HEK293 (cell line): ENCODE measurements around the gene PANX2.

ENCODE experiments used
- ATF2 ChIP-seq: fragments of 450-650 bp; formaldehyde crosslinking; IDR thresholded peaks from 2 replicates; pipeline ENCODE4 v1.5.1; 2016; ENCODE audit warnings: missing biosample characterization, missing genetic modification characterization, low read depth
- ELK4 ChIP-seq: IDR thresholded peaks from 2 replicates; pipeline ENCODE4 v1.6.1; 2011; ENCODE audit warnings: mild to moderate bottlenecking, low read depth, low read length, borderline replicate concordance
- GLIS1 ChIP-seq: fragments of 450-650 bp; formaldehyde crosslinking; IDR thresholded peaks from 2 replicates; pipeline ENCODE4 v1.5.1; 2016; ENCODE audit warnings: missing biosample characterization, missing genetic modification characterization
- HOXC10 ChIP-seq: sonication (generic); formaldehyde crosslinking; IDR thresholded peaks from 2 replicates; pipeline ENCODE4 v1.8.1; 2023; ENCODE audit warnings: mild to moderate bottlenecking, missing genetic modification reagents
- KLF7 ChIP-seq: fragments of 450-650 bp; formaldehyde crosslinking; IDR thresholded peaks from 2 replicates; pipeline ENCODE4 v1.5.1; 2016; ENCODE audit warnings: missing biosample characterization, missing genetic modification characterization, borderline replicate concordance
- MEIS1 ChIP-seq: sonication (generic); formaldehyde crosslinking; IDR thresholded peaks from 2 replicates; pipeline ENCODE4 v1.8.1; 2022; ENCODE audit warnings: missing genetic modification reagents, mild to moderate bottlenecking, borderline replicate concordance
- RBAK ChIP-seq: fragments of 450-650 bp; formaldehyde crosslinking; IDR thresholded peaks from 2 replicates; pipeline ENCODE4 v1.5.1; 2016; ENCODE audit warnings: missing biosample characterization, missing genetic modification characterization
- SETDB1 ChIP-seq: IDR thresholded peaks from one replicate; pipeline ENCODE4 v1.6.1; 2017; ENCODE audit warnings: mild to moderate bottlenecking, low read length, moderate library complexity, mixed read lengths; ENCODE audit not compliant: insufficient read length
- ZBTB1 ChIP-seq: fragments of 450-650 bp; formaldehyde crosslinking; IDR thresholded peaks from 2 replicates; pipeline ENCODE4 v1.5.1; 2016; ENCODE audit warnings: missing biosample characterization, missing genetic modification characterization
- ZEB2 ChIP-seq: fragments of 450-650 bp; formaldehyde crosslinking; IDR thresholded peaks from 2 replicates; pipeline ENCODE4 v1.5.1; 2016; ENCODE audit warnings: missing biosample characterization, missing genetic modification characterization
- ZFHX2 ChIP-seq: fragments of 450-650 bp; formaldehyde crosslinking; conservative IDR thresholded peaks from 2 replicates; pipeline ENCODE4 v1.5.1; 2016; ENCODE audit warnings: missing biosample characterization, missing genetic modification characterization
- ZIC2 ChIP-seq: fragments of 450-650 bp; formaldehyde crosslinking; IDR thresholded peaks from 2 replicates; pipeline ENCODE4 v1.5.1; 2016; ENCODE audit warnings: missing biosample characterization, missing genetic modification characterization
- ZNF157 ChIP-seq: fragments of 450-650 bp; formaldehyde crosslinking; IDR thresholded peaks from 2 replicates; pipeline ENCODE4 v1.5.1; 2016; ENCODE audit warnings: missing biosample characterization, missing genetic modification characterization
- ZNF169 ChIP-seq: fragments of 450-650 bp; formaldehyde crosslinking; IDR thresholded peaks from 2 replicates; pipeline ENCODE4 v1.5.1; 2016; ENCODE audit warnings: missing biosample characterization, missing genetic modification characterization
- ZNF221 ChIP-seq: fragments of 450-650 bp; formaldehyde crosslinking; IDR thresholded peaks from 2 replicates; pipeline ENCODE4 v1.5.1; 2017; ENCODE audit warnings: missing biosample characterization, missing genetic modification characterization, borderline replicate concordance
- ZNF280D ChIP-seq: fragments of 450-650 bp; formaldehyde crosslinking; IDR thresholded peaks from 2 replicates; pipeline ENCODE4 v1.5.1; 2016; ENCODE audit warnings: missing biosample characterization, missing genetic modification characterization
- ZNF311 ChIP-seq: fragments of 450-650 bp; formaldehyde crosslinking; IDR thresholded peaks from 2 replicates; pipeline ENCODE4 v1.5.1; 2017; ENCODE audit warnings: missing biosample characterization, missing genetic modification characterization, borderline replicate concordance
- ZNF350 ChIP-seq: fragments of 450-650 bp; formaldehyde crosslinking; IDR thresholded peaks from 2 replicates; pipeline ENCODE4 v1.5.0; 2017; ENCODE audit warnings: missing biosample characterization, mild to moderate bottlenecking, missing genetic modification characterization
- ZNF354C ChIP-seq: fragments of 450-650 bp; formaldehyde crosslinking; IDR thresholded peaks from 2 replicates; pipeline ENCODE4 v1.5.1; 2016; ENCODE audit warnings: missing biosample characterization, missing genetic modification characterization, low read depth, borderline replicate concordance
- ZNF426 ChIP-seq: fragments of 450-650 bp; formaldehyde crosslinking; IDR thresholded peaks from 2 replicates; pipeline ENCODE4 v1.5.1; 2017; ENCODE audit warnings: missing biosample characterization, missing genetic modification characterization, mild to moderate bottlenecking, inconsistent platforms, moderate library complexity
- ZNF433 ChIP-seq: fragments of 450-650 bp; formaldehyde crosslinking; IDR thresholded peaks from 2 replicates; pipeline ENCODE4 v1.5.1; 2016; ENCODE audit warnings: missing biosample characterization, missing genetic modification characterization, low read depth
- ZNF48 ChIP-seq: fragments of 450-650 bp; formaldehyde crosslinking; IDR thresholded peaks from 2 replicates; pipeline ENCODE4 v1.5.1; 2016; ENCODE audit warnings: missing biosample characterization, missing genetic modification characterization
- ZNF488 ChIP-seq: fragments of 450-650 bp; formaldehyde crosslinking; IDR thresholded peaks from 2 replicates; pipeline ENCODE4 v1.5.1; 2016; ENCODE audit warnings: missing biosample characterization, missing genetic modification characterization
- ZNF514 ChIP-seq: fragments of 450-650 bp; formaldehyde crosslinking; IDR thresholded peaks from 2 replicates; pipeline ENCODE4 v1.5.1; 2016; ENCODE audit warnings: missing biosample characterization, missing genetic modification characterization
- ZNF558 ChIP-seq: fragments of 450-650 bp; formaldehyde crosslinking; IDR thresholded peaks from 2 replicates; pipeline ENCODE4 v1.5.1; 2016; ENCODE audit warnings: missing biosample characterization, missing genetic modification characterization
- ZNF580 ChIP-seq: fragments of 450-650 bp; formaldehyde crosslinking; IDR thresholded peaks from 2 replicates; pipeline ENCODE4 v1.5.1; 2016; ENCODE audit warnings: missing biosample characterization, missing genetic modification characterization
- ZNF623 ChIP-seq: fragments of 450-650 bp; formaldehyde crosslinking; IDR thresholded peaks from 2 replicates; pipeline ENCODE4 v1.5.1; 2016; ENCODE audit warnings: missing biosample characterization, missing genetic modification characterization
- ZNF654 ChIP-seq: fragments of 450-650 bp; formaldehyde crosslinking; IDR thresholded peaks from 2 replicates; pipeline ENCODE4 v1.5.1; 2016; ENCODE audit warnings: low read depth, missing biosample characterization, missing genetic modification characterization
- ZNF658 ChIP-seq: fragments of 450-650 bp; formaldehyde crosslinking; IDR thresholded peaks from 2 replicates; pipeline ENCODE4; 2016; ENCODE audit warnings: missing biosample characterization, missing genetic modification characterization
- ZNF677 ChIP-seq: fragments of 450-650 bp; IDR thresholded peaks from 2 replicates; pipeline ENCODE4 v1.5.0; 2018; ENCODE audit warnings: missing biosample characterization, mild to moderate bottlenecking, missing genetic modification characterization, moderate library complexity
- ZNF747 ChIP-seq: fragments of 450-650 bp; formaldehyde crosslinking; IDR thresholded peaks from 2 replicates; pipeline ENCODE4 v1.5.1; 2016; ENCODE audit warnings: missing biosample characterization, missing genetic modification characterization
- ZNF768 ChIP-seq: fragments of 450-650 bp; formaldehyde crosslinking; IDR thresholded peaks from 2 replicates; pipeline ENCODE4 v1.5.1; 2018; ENCODE audit warnings: missing biosample characterization, mild to moderate bottlenecking, missing genetic modification characterization
- ZNF837 ChIP-seq: fragments of 450-650 bp; formaldehyde crosslinking; IDR thresholded peaks from 2 replicates; pipeline ENCODE4 v1.5.1; 2016; ENCODE audit warnings: missing biosample characterization, missing genetic modification characterization
- ZSCAN23 ChIP-seq: fragments of 450-650 bp; formaldehyde crosslinking; IDR thresholded peaks from 2 replicates; pipeline ENCODE4 v1.5.1; 2016; ENCODE audit warnings: missing biosample characterization, missing genetic modification characterization

PANX2 gene

GRCh38 chr22:50148991-50149721 is 21.4 kb upstream of the PANX2 start (continued):
- TF ChIP-seq ATF2 (tag by site-specific recombination) = no peak
- no peak for TF ChIP-seq ZNF280D
- no peak for TF ChIP-seq ZBTB1 (tag by site-specific recombination)
- no peak for TF ChIP-seq ZNF747
- no peak for TF ChIP-seq ZNF768 (tag by site-specific recombination)
- TF ChIP-seq ZIC2 = peak; percentile 62
- TF ChIP-seq ZNF514 (tag by site-specific recombination) = no peak
- TF ChIP-seq SETDB1 = no peak
- TF ChIP-seq ZNF221 (tag by site-specific recombination) = no peak
- TF ChIP-seq ZNF677 (tag by site-specific recombination) = no peak
- no peak for TF ChIP-seq ZNF311
- TF ChIP-seq ZFHX2 (tag by site-specific recombination) = peak; percentile 20
- no peak for TF ChIP-seq ZNF580 (tag by site-specific recombination)
- TF ChIP-seq KLF7 (tag by site-specific recombination) = no peak
- TF ChIP-seq ZNF658 (tag by site-specific recombination) = no peak
- no peak for TF ChIP-seq ZNF558 (tag by site-specific recombination)
- TF ChIP-seq ZNF350 (tag by site-specific recombination) = no peak
- no peak for TF ChIP-seq MEIS1 (CRISPR knock-in tag)
- TF ChIP-seq ZNF157 (tag by site-specific recombination) = no peak
- TF ChIP-seq ZNF654 (tag by site-specific recombination) = peak; percentile 69
- TF ChIP-seq ZNF433 (tag by site-specific recombination) = no peak
- no peak for TF ChIP-seq ZNF488 (tag by site-specific recombination)
- no peak for TF ChIP-seq ZNF354C (tag by site-specific recombination)
- TF ChIP-seq ZEB2 (tag by site-specific recombination) = no peak
- TF ChIP-seq ZNF837 (tag by site-specific recombination) = no peak
- no peak for TF ChIP-seq ZNF169 (tag by site-specific recombination)
- TF ChIP-seq ZNF426 (tag by site-specific recombination) = no peak
- no peak for TF ChIP-seq ZNF48 (tag by site-specific recombination)
- no peak for TF ChIP-seq RBAK (tag by site-specific recombination)
- no peak for TF ChIP-seq ZNF623
- no peak for TF ChIP-seq ZSCAN23 (tag by site-specific recombination)
- TF ChIP-seq ELK4 = no peak
- TF ChIP-seq HOXC10 (CRISPR knock-in tag) = no peak
- peak; percentile 35; the same call in 1 of the 2 replicates for TF ChIP-seq GLIS1 (tag by site-specific recombination)
